Breast epithelium (tissue), 3 donors: ENCODE measurements around the gene INTS3.

Experiments used
- CTCF ChIP-seq, 3 donors: fragments of 450-650 bp; IDR thresholded peaks; one replicate each; pipeline ENCODE4 v1.5.1; 2016 to 2017; ENCODE audit warnings: antibody characterized with exemption in 3 of 3, mild to moderate bottlenecking in 3 of 3, moderate library complexity in 3 of 3
- POLR2A ChIP-seq: fragments of 450-650 bp; IDR thresholded peaks from one replicate; pipeline ENCODE4 v1.6.1; 2016; ENCODE audit warnings: antibody characterized with exemption, mild to moderate bottlenecking, moderate library complexity
- POLR2AphosphoS5 ChIP-seq, 3 donors: sonication (generic); formaldehyde crosslinking; IDR thresholded peaks; one replicate each; pipeline ENCODE4 v1.6.1; 2017; ENCODE audit warnings: antibody characterized with exemption in 3 of 3

DNA sequence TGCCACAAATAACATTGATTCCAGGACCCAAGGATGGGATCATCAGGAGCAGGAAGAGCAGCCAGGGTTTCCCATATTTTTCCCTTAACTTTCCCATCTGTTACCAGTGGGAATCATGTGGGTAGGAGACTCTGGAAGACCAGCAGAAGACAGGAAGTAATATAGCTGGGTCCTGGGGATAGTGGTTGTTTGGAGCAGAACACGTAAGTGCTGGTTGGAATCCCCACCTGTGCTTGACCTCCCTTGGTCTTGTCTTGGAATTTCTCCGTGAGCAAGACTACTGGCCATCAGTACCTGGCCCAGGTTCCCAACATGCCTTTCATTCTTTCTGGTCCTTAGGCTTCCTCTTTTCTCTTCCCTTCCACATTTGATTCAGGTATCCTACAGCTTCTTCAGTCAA is 26.4 kb downstream of the INTS3 start:
- TF ChIP-seq POLR2AphosphoS5 (IDR thresholded peaks at IDR 0.05) (no peak), CTCF (IDR thresholded peaks at IDR 0.05) (no peak), POLR2A (no peak)
